ENCODE data around the gene LYPLA2. TPM values are rescaled to one million over a fixed set of nuclear protein-coding genes. Genes with fewer than 3 reads are reported as not detected.
A peak's percentile ranks its signal among the peaks of the same experiment; 100 is the strongest.
"Not testable (repeated sequence)": the region's sequence is repeated elsewhere in the genome, so short reads cannot be mapped to it uniquely, and the experiment has no call there.

The LYPLA2 gene
- polyA plus RNA-seq, 1 experiment: 51.9 TPM

- peak; percentile 29 for DNase-seq (ENCODE audit: low read depth)
- H3K4me3 ChIP-seq (ENCODE audit: low read depth, low read length): peak within 1 kb of the TSS; percentile 69
- CTCF ChIA-PET: interaction anchor here (0.8 to 6.0 kb wide), 6 partner anchors 13 to 421 kb away, joined by 3 to 23 read pairs (median 4); partner anchors contain the start of gene LYPLA2
- no peaks in the 10 kb centered on the region for H3K27me3 ChIP-seq (ENCODE audit: control insufficient read depth, insufficient read depth, low read length)
- POLR2A ChIA-PET: interaction anchor here (0.6 to 1.0 kb wide), 5 partner anchors 13 to 190 kb away, joined by 3 to 16 read pairs (median 5); no protein-coding TSS in a partner anchor
- TF ChIP-seq, protein P1, sequence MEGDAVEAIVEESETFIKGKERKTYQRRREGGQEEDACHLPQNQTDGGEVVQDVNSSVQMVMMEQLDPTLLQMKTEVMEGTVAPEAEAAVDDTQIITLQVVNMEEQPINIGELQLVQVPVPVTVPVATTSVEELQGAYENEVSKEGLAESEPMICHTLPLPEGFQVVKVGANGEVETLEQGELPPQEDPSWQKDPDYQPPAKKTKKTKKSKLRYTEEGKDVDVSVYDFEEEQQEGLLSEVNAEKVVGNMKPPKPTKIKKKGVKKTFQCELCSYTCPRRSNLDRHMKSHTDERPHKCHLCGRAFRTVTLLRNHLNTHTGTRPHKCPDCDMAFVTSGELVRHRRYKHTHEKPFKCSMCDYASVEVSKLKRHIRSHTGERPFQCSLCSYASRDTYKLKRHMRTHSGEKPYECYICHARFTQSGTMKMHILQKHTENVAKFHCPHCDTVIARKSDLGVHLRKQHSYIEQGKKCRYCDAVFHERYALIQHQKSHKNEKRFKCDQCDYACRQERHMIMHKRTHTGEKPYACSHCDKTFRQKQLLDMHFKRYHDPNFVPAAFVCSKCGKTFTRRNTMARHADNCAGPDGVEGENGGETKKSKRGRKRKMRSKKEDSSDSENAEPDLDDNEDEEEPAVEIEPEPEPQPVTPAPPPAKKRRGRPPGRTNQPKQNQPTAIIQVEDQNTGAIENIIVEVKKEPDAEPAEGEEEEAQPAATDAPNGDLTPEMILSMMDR (IDR thresholded peaks at IDR 0.05; ENCODE audit: insufficient read depth, low read depth, low read length): no peak
- peaks cover 1% of the 10 kb centered on the region; the same call in 1 of the 2 replicates for H3K36me3 ChIP-seq (ENCODE audit: control insufficient read depth, insufficient read depth, low read length)
Observed at GRCh38 chr1:23777979-23778814, 12.7 kb upstream of the LYPLA2 start, which contains the start of gene PITHD1. PITHD1 (plus strand) TSS chr1:23778418; CDS start chr1:23778516, 98 bp downstream.

- DNase-seq (ENCODE audit: low read depth): no peak
- Histone ChIP-seq H3K27me3 (ENCODE audit: control insufficient read depth, insufficient read depth, low read length) (no peaks in the 10 kb centered on the region), H3K4me3 (ENCODE audit: low read depth, low read length) (no peak overlapping the region), H3K36me3 (ENCODE audit: control insufficient read depth, insufficient read depth, low read length) (peaks cover 1% of the 10 kb centered on the region; the same call in 1 of the 2 replicates)
- TF ChIP-seq, protein P1 (IDR thresholded peaks at IDR 0.05; ENCODE audit: insufficient read depth, low read depth, low read length): no peak
- CTCF ChIA-PET: interaction anchor here (0.6 to 3.4 kb wide), 6 partner anchors 9 to 32 kb away, joined by 3 to 15 read pairs (median 4); partner anchors contain the start of genes GALE and LYPLA2
- POLR2A ChIA-PET: no interaction called here
Observed at GRCh38 chr1:23779826-23780371, 11.0 kb upstream of the LYPLA2 start.

- DNase-seq (ENCODE audit: low read depth); POLR2A ChIA-PET: not testable (repeated sequence)
- CTCF ChIA-PET: interaction anchor here (3.4 kb wide), 1 partner anchor 12 kb away, joined by 15 read pairs; no protein-coding TSS in a partner anchor
Observed at GRCh38 chr1:23783141-23783540, 7.8 kb upstream of the LYPLA2 start.

DNA sequence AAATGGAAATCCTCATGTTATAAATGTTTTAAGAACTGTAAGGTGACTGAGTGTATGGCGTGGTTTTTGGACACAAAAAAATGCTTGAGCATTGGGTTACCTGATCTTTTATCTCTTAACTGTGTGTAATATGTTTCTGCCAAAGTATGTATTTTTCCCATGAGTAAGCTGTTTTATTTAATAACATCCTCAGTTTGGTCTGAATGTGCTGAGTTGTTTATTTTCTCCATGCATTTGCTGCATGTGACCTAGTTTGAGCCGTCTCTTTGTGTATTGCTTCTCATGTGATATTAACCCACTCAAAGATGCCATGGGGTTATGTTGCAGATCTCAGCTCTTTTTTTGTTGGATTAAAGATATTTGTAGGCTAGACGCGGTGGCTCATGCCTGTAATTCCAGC is 6.1 kb upstream of the LYPLA2 start:
- TF ChIP-seq, protein P1 (IDR thresholded peaks at IDR 0.05; ENCODE audit: insufficient read depth, low read depth, low read length): no peak
- CTCF ChIA-PET: interaction anchor here (1.7 kb wide), 1 partner anchor 13 kb away, joined by 5 read pairs; no protein-coding TSS in a partner anchor
- Histone ChIP-seq H3K4me3 (ENCODE audit: low read depth, low read length) (no peak overlapping the region), H3K36me3 (ENCODE audit: control insufficient read depth, insufficient read depth, low read length) (peaks cover 13% of the 10 kb centered on the region), H3K27me3 (ENCODE audit: control insufficient read depth, insufficient read depth, low read length) (no peaks in the 10 kb centered on the region)
- DNase-seq (ENCODE audit: low read depth): no peak
- POLR2A ChIA-PET: no interaction called here

More at GRCh38 chr1:23783141-23783540, 7.8 kb upstream of the LYPLA2 start:
- H3K4me3 ChIP-seq (ENCODE audit: low read depth, low read length); H3K27me3 ChIP-seq (ENCODE audit: control insufficient read depth, insufficient read depth, low read length): not testable (repeated sequence)
- peaks cover 13% of the 10 kb centered on the region for H3K36me3 ChIP-seq (ENCODE audit: control insufficient read depth, insufficient read depth, low read length)

- Histone ChIP-seq H3K4me3 (ENCODE audit: low read depth, low read length) (no peak overlapping the region), H3K36me3 (ENCODE audit: control insufficient read depth, insufficient read depth, low read length) (peaks cover 12% of the 10 kb centered on the region), H3K27me3 (ENCODE audit: control insufficient read depth, insufficient read depth, low read length) (no peaks in the 10 kb centered on the region)
- TF ChIP-seq, protein P1 (IDR thresholded peaks at IDR 0.05; ENCODE audit: insufficient read depth, low read depth, low read length): no peak
- ChIA-PET CTCF (interaction anchor here (1.1 to 1.5 kb wide), 3 partner anchors 11 to 22 kb away, joined by 4 read pairs; no protein-coding TSS in a partner anchor), POLR2A (no interaction called here)
- DNase-seq (ENCODE audit: low read depth): no peak
Observed at GRCh38 chr1:23787701-23788100, 3.2 kb upstream of the LYPLA2 start.
